B cell (primary cell): ENCODE results near the gene ENOX1.

Experiments
- EZH2 ChIP-seq: IDR thresholded peaks from 2 replicates; pipeline ENCODE4 v1.6.1; 2012; ENCODE audit warnings: borderline replicate concordance, low read depth, mild to moderate bottlenecking, moderate library complexity, low read length; ENCODE audit not compliant: insufficient read depth, poor library complexity, severe bottlenecking
- TF ChIP-seq, protein P1 (sequence below): fragments of 200-600 bp; IDR thresholded peaks from one replicate; pipeline ENCODE4 v1.8.0; 2022; ENCODE audit warnings: antibody characterized with exemption, mild to moderate bottlenecking

GRCh38 chr13:43258771-43259170 lies 528.0 kb downstream of the ENOX1 start:
- TF ChIP-seq EZH2, result no peak
- TF ChIP-seq, protein P1, sequence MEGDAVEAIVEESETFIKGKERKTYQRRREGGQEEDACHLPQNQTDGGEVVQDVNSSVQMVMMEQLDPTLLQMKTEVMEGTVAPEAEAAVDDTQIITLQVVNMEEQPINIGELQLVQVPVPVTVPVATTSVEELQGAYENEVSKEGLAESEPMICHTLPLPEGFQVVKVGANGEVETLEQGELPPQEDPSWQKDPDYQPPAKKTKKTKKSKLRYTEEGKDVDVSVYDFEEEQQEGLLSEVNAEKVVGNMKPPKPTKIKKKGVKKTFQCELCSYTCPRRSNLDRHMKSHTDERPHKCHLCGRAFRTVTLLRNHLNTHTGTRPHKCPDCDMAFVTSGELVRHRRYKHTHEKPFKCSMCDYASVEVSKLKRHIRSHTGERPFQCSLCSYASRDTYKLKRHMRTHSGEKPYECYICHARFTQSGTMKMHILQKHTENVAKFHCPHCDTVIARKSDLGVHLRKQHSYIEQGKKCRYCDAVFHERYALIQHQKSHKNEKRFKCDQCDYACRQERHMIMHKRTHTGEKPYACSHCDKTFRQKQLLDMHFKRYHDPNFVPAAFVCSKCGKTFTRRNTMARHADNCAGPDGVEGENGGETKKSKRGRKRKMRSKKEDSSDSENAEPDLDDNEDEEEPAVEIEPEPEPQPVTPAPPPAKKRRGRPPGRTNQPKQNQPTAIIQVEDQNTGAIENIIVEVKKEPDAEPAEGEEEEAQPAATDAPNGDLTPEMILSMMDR, result no peak
